ENCODE data around the gene NDUFAF2. TPM values are rescaled to one million over a fixed set of nuclear protein-coding genes. Genes with fewer than 3 reads are reported as not detected.

The NDUFAF2 gene
- total RNA-seq, 1 experiment from 2014 or later = 60.8 TPM

- H3K27ac Mint-ChIP-seq (ENCODE audit: unreplicated experiment) = peak overlapping the region; percentile 97
- ChIA-PET POLR2A (interaction anchor here (0.6 to 1.3 kb wide), 2 partner anchors 169 to 171 kb away, joined by 3 to 8 read pairs; partner anchors contain the start of gene ZSWIM6), CTCF (no interaction called here)
- H3K4me3 Mint-ChIP-seq (ENCODE audit: unreplicated experiment) = peak overlapping the region; percentile 90
- no peaks in the 10 kb centered on the region for H3K27me3 ChIP-seq (replicated peaks; ENCODE audit: control insufficient read depth, insufficient read depth, low read length)
- TF ChIP-seq CTCF (IDR thresholded peaks at IDR 0.05; ENCODE audit: insufficient read depth in 1 of 2, low read depth in 1 of 2, low read length in 1 of 2, severe bottlenecking in 1 of 2, unreplicated experiment in 1 of 2) = no peak
- peak overlapping the region; percentile 87 for H3K4me3 ChIP-seq (ENCODE audit: low read depth, low read length)
- H3K36me3 ChIP-seq (ENCODE audit: control insufficient read depth, insufficient read depth, low read length) = peaks cover 1% of the 10 kb centered on the region; the same call in 1 of the 2 replicates
- intact Hi-C loops (cut with micrococcal nuclease; ENCODE audit: unreplicated experiment) = loop anchor here (1.0 to 10.0 kb wide), 7 partner anchors 108 to 772 kb away; partner anchors contain the start of genes ERCC8 and NDUFAF2
- peak; percentile 3 to 47 for DNase-seq
- TSS peak; percentile 66 for BruUV-seq (replicated peaks)
- no peaks in the 10 kb centered on the region for H3K9me3 Mint-ChIP-seq (ENCODE audit: unreplicated experiment)
- H3K4me1 ChIP-seq = peaks cover 13% of the 10 kb centered on the region; the same call in 1 of the 2 replicates
- no peaks in the 10 kb centered on the region for H3K27me3 Mint-ChIP-seq (ENCODE audit: insufficient read depth, unreplicated experiment)
- H3K4me1 Mint-ChIP-seq (ENCODE audit: low read depth, unreplicated experiment) = peaks cover 8% of the 10 kb centered on the region
- H3K9me3 ChIP-seq = no peaks in the 10 kb centered on the region
- peaks cover 34% of the 10 kb centered on the region for H3K36me3 Mint-ChIP-seq (ENCODE audit: insufficient read depth, unreplicated experiment)
Measured at GRCh38 chr5:61162832-61163567, 218.0 kb downstream of the NDUFAF2 start.

GRCh38 chr5:61163905-61164304 is 218.9 kb downstream of the NDUFAF2 start:
- Histone ChIP-seq H3K4me1 (peaks cover 13% of the 10 kb centered on the region; the same call in 1 of the 2 replicates), H3K36me3 (ENCODE audit: control insufficient read depth, insufficient read depth, low read length) (peaks cover 1% of the 10 kb centered on the region; the same call in 1 of the 2 replicates), H3K27me3 (replicated peaks; ENCODE audit: control insufficient read depth, insufficient read depth, low read length) (no peaks in the 10 kb centered on the region), H3K9me3 (no peaks in the 10 kb centered on the region), H3K4me3 (ENCODE audit: low read depth, low read length) (peak overlapping the region; percentile 0; the same call in 1 of the 2 replicates)
- intact Hi-C loops (cut with micrococcal nuclease; ENCODE audit: unreplicated experiment) = loop anchor here (2.0 to 10.0 kb wide), 6 partner anchors 109 to 771 kb away; partner anchors contain the start of genes ERCC8 and NDUFAF2
- CTCF ChIA-PET = no interaction called here
- no peaks in the 10 kb centered on the region for H3K9me3 Mint-ChIP-seq (ENCODE audit: unreplicated experiment)
- no peak for DNase-seq
- peaks cover 28% of the 10 kb centered on the region for H3K36me3 Mint-ChIP-seq (ENCODE audit: insufficient read depth, unreplicated experiment)
- peaks cover 14% of the 10 kb centered on the region for H3K4me1 Mint-ChIP-seq (ENCODE audit: low read depth, unreplicated experiment)
- H3K27me3 Mint-ChIP-seq (ENCODE audit: insufficient read depth, unreplicated experiment) = no peaks in the 10 kb centered on the region
- H3K4me3 Mint-ChIP-seq (ENCODE audit: unreplicated experiment) = peak overlapping the region; percentile 90
- no peak for TF ChIP-seq CTCF (IDR thresholded peaks at IDR 0.05; ENCODE audit: insufficient read depth in 1 of 2, low read depth in 1 of 2, low read length in 1 of 2, severe bottlenecking in 1 of 2, unreplicated experiment in 1 of 2)
- no TSS peak for BruUV-seq (replicated peaks)
- no peak overlapping the region for H3K27ac Mint-ChIP-seq (ENCODE audit: unreplicated experiment)
- POLR2A ChIA-PET = interaction anchor here (1.1 kb wide), 1 partner anchor 167 kb away, joined by 6 read pairs; no protein-coding TSS in a partner anchor

- H3K9me3 ChIP-seq = no peaks in the 10 kb centered on the region
- no peaks in the 10 kb centered on the region for H3K27me3 Mint-ChIP-seq (ENCODE audit: insufficient read depth, unreplicated experiment)
- H3K4me1 ChIP-seq = peaks cover 8% of the 10 kb centered on the region; the same call in 1 of the 2 replicates
- ChIA-PET POLR2A (no interaction called here), CTCF (no interaction called here)
- intact Hi-C loops (cut with micrococcal nuclease; ENCODE audit: unreplicated experiment) = loop anchor here (1.0 to 10.0 kb wide), 6 partner anchors 113 to 767 kb away; partner anchors contain the start of genes ERCC8 and NDUFAF2
- no TSS peak for BruUV-seq (replicated peaks)
- H3K27ac Mint-ChIP-seq (ENCODE audit: unreplicated experiment) = no peak overlapping the region
- no peaks in the 10 kb centered on the region for H3K27me3 ChIP-seq (replicated peaks; ENCODE audit: control insufficient read depth, insufficient read depth, low read length)
- peaks cover 14% of the 10 kb centered on the region for H3K4me1 Mint-ChIP-seq (ENCODE audit: low read depth, unreplicated experiment)
- peaks cover 1% of the 10 kb centered on the region; the same call in 1 of the 2 replicates for H3K36me3 ChIP-seq (ENCODE audit: control insufficient read depth, insufficient read depth, low read length)
- no peaks in the 10 kb centered on the region for H3K9me3 Mint-ChIP-seq (ENCODE audit: unreplicated experiment)
- H3K4me3 Mint-ChIP-seq (ENCODE audit: unreplicated experiment) = no peak overlapping the region
- peak in 1 of 2 experiments; percentile 12 for DNase-seq
- H3K4me3 ChIP-seq (ENCODE audit: low read depth, low read length) = no peak overlapping the region
- peaks cover 2% of the 10 kb centered on the region for H3K36me3 Mint-ChIP-seq (ENCODE audit: insufficient read depth, unreplicated experiment)
- TF ChIP-seq CTCF (IDR thresholded peaks at IDR 0.05; ENCODE audit: insufficient read depth in 1 of 2, low read depth in 1 of 2, low read length in 1 of 2, severe bottlenecking in 1 of 2, unreplicated experiment in 1 of 2) = peak; percentile 12 to 39
Measured at GRCh38 chr5:61167382-61167781, 222.4 kb downstream of the NDUFAF2 start.

All from Caco-2 (cell line).